ENCODE measurements around the gene OTOF. TPM values are rescaled to one million over a fixed set of nuclear protein-coding genes. Genes with fewer than 3 reads are reported as not detected.

The OTOF gene
- total and polyA plus RNA-seq, 4 donors = 0.03 to 0.09 (median 0.08) TPM; not detected in 1

- H3K9ac ChIP-seq (ENCODE audit: insufficient read depth in 1 of 2, low read length in 2 of 2) = no peak overlapping the region
- H3K4me1 ChIP-seq (ENCODE audit: control insufficient read depth in 5 of 5, insufficient read depth in 5 of 5, low read length in 5 of 5) = no peaks in the 10 kb centered on the region
- H3K27me3 ChIP-seq (ENCODE audit: control insufficient read depth in 3 of 3, insufficient read depth in 3 of 3, low read length in 2 of 3) = no peaks in the 10 kb centered on the region
- no peaks in the 10 kb centered on the region for H3K36me3 ChIP-seq (ENCODE audit: control insufficient read depth in 4 of 4, insufficient read depth in 4 of 4, low read length in 4 of 4)
- WGBS, 2 donors = 80 to 87% methylated on average over 7 of the region's 7 CpGs
- DNase-seq = no peak
- no peak overlapping the region for H3K4me3 ChIP-seq
- ATAC-seq (ENCODE audit: insufficient read depth, low FRiP score) = no peak
- no peak for TF ChIP-seq CTCF (IDR thresholded peaks at IDR 0.05; ENCODE audit: control extremely low read depth, extremely low read depth)
- no peak overlapping the region for H3K27ac ChIP-seq (ENCODE audit: low read depth in 1 of 2, low read length in 1 of 2)
- H3K9me3 ChIP-seq (ENCODE audit: control insufficient read depth in 4 of 4, insufficient read depth in 3 of 4, low read length in 3 of 4) = no peaks in the 10 kb centered on the region
Measured at GRCh38 chr2:26444236-26444635, 33.7 kb downstream of the OTOF start.

DNA sequence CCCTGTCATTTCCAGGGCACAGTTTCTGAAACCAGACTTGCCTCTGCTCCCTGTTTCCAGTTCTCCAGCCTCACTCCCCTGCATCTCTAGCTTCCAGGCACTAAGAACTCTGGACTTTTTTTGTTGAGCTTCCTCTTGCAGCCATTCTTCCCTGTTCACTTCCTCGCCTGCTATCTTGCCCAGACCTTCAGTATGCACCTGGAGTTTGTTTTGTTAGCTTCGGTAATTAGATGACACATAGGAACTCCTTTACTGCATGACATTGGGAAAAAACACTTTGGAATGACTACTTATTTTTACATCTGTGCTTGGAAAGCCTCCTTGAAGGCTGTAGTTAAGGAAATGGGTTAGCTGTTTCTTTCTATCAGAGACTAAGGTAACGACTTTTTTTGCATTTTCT lies 35.2 kb downstream of the OTOF start:
- Histone ChIP-seq H3K4me3 (no peak overlapping the region), H3K27ac (ENCODE audit: low read depth in 1 of 2, low read length in 1 of 2) (no peak overlapping the region), H3K9ac (ENCODE audit: insufficient read depth in 1 of 2, low read length in 2 of 2) (no peak overlapping the region), H3K9me3 (ENCODE audit: control insufficient read depth in 4 of 4, insufficient read depth in 3 of 4, low read length in 3 of 4) (no peaks in the 10 kb centered on the region), H3K36me3 (ENCODE audit: control insufficient read depth in 4 of 4, insufficient read depth in 4 of 4, low read length in 4 of 4) (no peaks in the 10 kb centered on the region), H3K4me1 (ENCODE audit: control insufficient read depth in 5 of 5, insufficient read depth in 5 of 5, low read length in 5 of 5) (no peaks in the 10 kb centered on the region), H3K27me3 (ENCODE audit: control insufficient read depth in 3 of 3, insufficient read depth in 3 of 3, low read length in 2 of 3) (no peaks in the 10 kb centered on the region)
- no peak for TF ChIP-seq CTCF (IDR thresholded peaks at IDR 0.05; ENCODE audit: control extremely low read depth, extremely low read depth)
- ATAC-seq (ENCODE audit: insufficient read depth, low FRiP score) (no peak), DNase-seq (no peak)
- WGBS, 2 donors = 70 to 79% methylated on average over 3 of the region's 3 CpGs

- Histone ChIP-seq H3K9me3 (ENCODE audit: control insufficient read depth in 4 of 4, insufficient read depth in 3 of 4, low read length in 3 of 4) (no peaks in the 10 kb centered on the region), H3K27ac (ENCODE audit: low read depth in 1 of 2, low read length in 1 of 2) (no peak overlapping the region), H3K27me3 (ENCODE audit: control insufficient read depth in 3 of 3, insufficient read depth in 3 of 3, low read length in 2 of 3) (no peaks in the 10 kb centered on the region), H3K4me1 (ENCODE audit: control insufficient read depth in 5 of 5, insufficient read depth in 5 of 5, low read length in 5 of 5) (no peaks in the 10 kb centered on the region), H3K9ac (ENCODE audit: insufficient read depth in 1 of 2, low read length in 2 of 2) (no peak overlapping the region), H3K4me3 (no peak overlapping the region), H3K36me3 (ENCODE audit: control insufficient read depth in 4 of 4, insufficient read depth in 4 of 4, low read length in 4 of 4) (no peaks in the 10 kb centered on the region)
- 84 to 94% methylated on average over 2 of the region's 2 CpGs for WGBS, 2 donors
- TF ChIP-seq CTCF (IDR thresholded peaks at IDR 0.05; ENCODE audit: control extremely low read depth, extremely low read depth) = no peak
- DNase-seq = no peak
- no peak for ATAC-seq (ENCODE audit: insufficient read depth, low FRiP score)
Measured at GRCh38 chr2:26442301-26442700, 35.6 kb downstream of the OTOF start.

DNA sequence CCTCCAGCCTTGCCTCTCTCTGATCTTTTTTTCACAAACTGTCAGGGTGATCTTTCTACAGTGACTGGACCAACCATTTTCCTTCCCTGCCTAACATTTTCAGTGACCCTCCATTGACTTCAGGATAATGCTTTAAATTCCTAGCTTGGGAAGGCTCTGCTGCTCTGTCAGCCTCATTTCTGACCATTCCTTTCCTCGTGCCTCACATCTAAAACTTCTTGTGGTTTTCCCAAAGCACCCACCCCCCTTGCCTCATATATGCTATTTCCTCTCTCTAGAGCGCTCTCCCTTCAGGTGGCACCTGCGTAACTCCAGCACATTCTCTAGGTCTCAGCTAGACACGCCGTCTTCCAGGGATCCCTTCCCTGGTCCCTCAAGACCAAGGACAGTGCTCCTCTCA lies 39.0 kb downstream of the OTOF start:
- no peak for ATAC-seq (ENCODE audit: insufficient read depth, low FRiP score)
- WGBS, 2 donors = 63 to 70% methylated on average over 5 of the region's 5 CpGs
- no peak for DNase-seq
- Histone ChIP-seq H3K9ac (ENCODE audit: insufficient read depth in 1 of 2, low read length in 2 of 2) (no peak overlapping the region), H3K4me3 (no peak overlapping the region), H3K36me3 (ENCODE audit: control insufficient read depth in 4 of 4, insufficient read depth in 4 of 4, low read length in 4 of 4) (no peaks in the 10 kb centered on the region), H3K4me1 (ENCODE audit: control insufficient read depth in 5 of 5, insufficient read depth in 5 of 5, low read length in 5 of 5) (no peaks in the 10 kb centered on the region), H3K9me3 (ENCODE audit: control insufficient read depth in 4 of 4, insufficient read depth in 3 of 4, low read length in 3 of 4) (no peaks in the 10 kb centered on the region), H3K27me3 (ENCODE audit: control insufficient read depth in 3 of 3, insufficient read depth in 3 of 3, low read length in 2 of 3) (no peaks in the 10 kb centered on the region), H3K27ac (ENCODE audit: low read depth in 1 of 2, low read length in 1 of 2) (no peak overlapping the region)
- no peak for TF ChIP-seq CTCF (IDR thresholded peaks at IDR 0.05; ENCODE audit: control extremely low read depth, extremely low read depth)
